Measurements from ENCODE around the gene LCOR.
"Not testable (repeated sequence)": the region's sequence is repeated elsewhere in the genome, so short reads cannot be mapped to it uniquely, and the experiment has no call there.

Gene LCOR

GRCh38 chr10:96831867-96832720 lies at the start of gene LCOR:
Gene LCOR (plus strand): TSS chr10:96832298. CDS start chr10:96949058, 116,760 bp downstream.
- DNase-seq (ENCODE audit: low spot score) = peak; percentile 90

- DNase-seq (ENCODE audit: low spot score) = no peak
Observed at GRCh38 chr10:96784253-96784652, 47.8 kb upstream of the LCOR start.

DNA sequence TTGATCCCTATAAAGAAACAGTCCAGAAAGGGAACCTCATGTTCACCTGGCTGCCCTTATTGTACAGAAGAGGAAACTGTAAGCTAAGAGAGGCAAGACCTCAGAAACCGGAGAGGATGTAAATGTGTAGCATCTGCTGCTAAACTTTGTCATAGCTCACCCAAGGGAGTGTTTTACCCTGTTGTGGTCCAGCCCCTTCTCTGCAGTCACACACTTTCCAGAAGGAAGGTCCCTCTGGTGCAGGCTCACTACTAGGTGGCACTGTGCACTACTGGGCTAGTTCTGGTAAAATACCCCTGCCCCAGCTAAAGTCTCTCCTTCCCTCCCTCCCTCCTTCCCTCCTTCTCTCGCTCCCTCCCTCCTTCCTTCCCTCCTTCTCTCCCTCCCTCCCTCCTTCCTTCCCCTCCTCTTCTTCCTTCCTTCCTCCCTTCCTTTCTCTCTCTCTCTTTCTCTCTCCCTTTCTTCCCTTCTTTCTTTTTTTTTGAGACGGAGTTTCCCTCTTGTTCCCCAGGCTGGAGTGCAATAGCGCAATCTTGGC lies 42.5 kb upstream of the LCOR start:
- peak; percentile 86 for DNase-seq (ENCODE audit: low spot score)

- DNase-seq (ENCODE audit: low spot score) = no peak
Observed at GRCh38 chr10:96791902-96792301, 40.2 kb upstream of the LCOR start.

DNA sequence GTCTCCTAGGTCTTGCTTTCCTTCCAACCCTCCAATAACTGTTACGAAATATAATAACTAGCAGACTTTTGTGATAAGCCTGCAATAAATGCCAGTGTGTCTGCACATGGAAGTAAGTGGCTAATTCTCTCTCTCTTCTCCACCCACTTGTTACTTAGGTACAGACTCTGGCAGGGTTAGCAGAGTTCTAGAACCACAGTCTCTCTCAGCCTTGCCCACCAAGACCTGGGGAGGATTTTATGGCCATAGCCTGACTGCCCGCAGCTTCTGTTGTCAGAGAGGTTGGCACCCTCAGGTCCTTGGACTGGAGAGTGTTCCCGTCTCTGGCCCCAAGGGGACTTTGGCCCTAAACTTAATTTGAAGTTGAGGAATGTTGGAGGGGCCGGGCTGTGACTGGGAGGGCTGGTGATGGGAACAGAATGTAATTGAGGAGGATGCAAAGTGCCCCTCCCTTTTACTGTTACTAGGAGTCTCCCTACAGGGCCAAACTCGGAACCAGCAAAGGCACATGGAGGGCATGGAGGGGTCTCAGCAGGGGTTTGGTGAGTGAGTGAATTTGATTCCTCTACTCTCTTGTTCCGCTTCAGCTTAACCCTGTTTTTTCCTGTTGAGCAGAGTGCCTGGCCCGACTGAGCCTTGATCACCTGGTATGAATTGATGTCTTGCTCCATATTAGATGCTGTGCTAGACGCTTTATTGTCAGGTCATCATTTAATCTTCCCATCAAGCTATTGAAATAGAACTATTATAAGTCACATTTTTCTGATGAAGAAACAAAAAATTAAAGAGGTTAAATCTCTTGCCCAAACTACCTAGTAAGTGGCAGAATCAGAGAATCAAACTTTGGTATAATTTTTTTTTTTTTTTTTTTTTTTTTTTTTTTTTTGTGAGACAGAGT lies 37.0 kb upstream of the LCOR start:
- no peak for DNase-seq (ENCODE audit: low spot score)

GRCh38 chr10:96797485-96797884 lies 34.6 kb upstream of the LCOR start:
- no peak for DNase-seq (ENCODE audit: low spot score)

GRCh38 chr10:96803288-96803664 lies 28.8 kb upstream of the LCOR start:
- no peak for DNase-seq (ENCODE audit: low spot score)

GRCh38 chr10:96814264-96814663 lies 17.8 kb upstream of the LCOR start:
- no peak for DNase-seq (ENCODE audit: low spot score)

DNA sequence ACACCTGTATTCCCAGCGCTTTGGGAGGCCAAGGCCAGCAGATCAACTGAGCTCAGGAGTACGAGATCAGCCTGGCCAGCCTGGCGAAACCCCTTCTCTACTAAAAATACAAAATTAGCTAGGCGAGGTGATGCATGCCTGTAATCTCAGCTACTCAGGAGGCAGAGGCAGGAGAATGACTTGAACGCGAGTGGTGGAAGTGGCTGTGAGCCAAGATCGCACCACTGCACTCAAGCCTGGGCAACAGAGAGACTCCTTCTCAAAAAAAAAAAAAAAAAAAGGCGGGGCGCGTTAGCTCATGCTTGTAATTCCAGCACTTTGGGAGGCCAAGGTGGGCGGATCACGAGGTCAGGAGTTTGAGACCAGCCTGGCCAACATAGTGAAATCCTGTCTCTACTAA lies 13.1 kb upstream of the LCOR start:
- not testable (repeated sequence) for DNase-seq (ENCODE audit: low spot score)

- DNase-seq (ENCODE audit: low spot score) = no peak
Observed at GRCh38 chr10:96820765-96821164, 11.3 kb upstream of the LCOR start.

DNA sequence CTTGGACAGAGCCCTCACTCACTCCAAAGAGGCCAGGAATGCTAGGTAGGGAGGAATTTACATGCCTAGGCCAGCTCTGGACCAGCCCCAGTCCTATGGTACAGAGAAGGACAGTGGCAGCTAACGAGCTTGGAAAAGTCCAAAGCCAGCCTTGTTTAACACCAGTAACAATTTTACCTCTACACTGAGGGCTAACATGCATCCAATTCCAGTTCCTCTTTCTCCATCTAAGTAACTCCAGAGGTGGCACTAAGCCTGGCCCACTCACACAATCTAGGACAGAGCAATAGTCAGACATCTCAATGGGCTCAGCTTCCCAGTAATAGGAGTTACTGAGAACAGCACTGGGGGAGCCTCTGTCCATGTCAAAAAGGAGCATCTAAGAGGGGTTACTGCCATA lies 5.7 kb upstream of the LCOR start:
- DNase-seq (ENCODE audit: low spot score) = no peak

DNA sequence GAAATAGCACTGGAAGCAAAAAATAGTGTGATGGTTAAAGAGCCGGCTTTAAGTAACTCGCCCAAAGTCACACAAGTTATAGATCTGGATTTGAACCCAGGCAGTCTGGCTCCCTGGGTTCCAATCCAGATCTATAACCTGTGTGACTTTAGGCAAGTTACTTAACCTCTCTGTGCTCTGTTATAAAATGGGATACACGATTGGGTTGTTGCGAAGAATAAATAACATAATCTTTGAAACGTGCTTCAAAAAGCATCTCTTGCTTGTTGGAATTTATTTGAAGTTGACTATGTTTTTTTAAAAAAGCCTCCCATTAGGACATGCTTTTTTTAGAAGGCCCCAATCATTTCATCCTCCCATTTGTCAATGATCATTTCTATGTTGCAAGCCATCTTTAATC lies 3.5 kb upstream of the LCOR start:
- no peak for DNase-seq (ENCODE audit: low spot score)

- DNase-seq (ENCODE audit: low spot score) = no peak
Observed at GRCh38 chr10:96829029-96829773, 2.9 kb upstream of the LCOR start.

GRCh38 chr10:96830511-96831199 lies 1.4 kb upstream of the LCOR start:
- DNase-seq (ENCODE audit: low spot score) = peak; percentile 93

GRCh38 chr10:96831200-96831866 lies 765 bp upstream of the LCOR start:
- peak; percentile 28 for DNase-seq (ENCODE audit: low spot score)

DNA sequence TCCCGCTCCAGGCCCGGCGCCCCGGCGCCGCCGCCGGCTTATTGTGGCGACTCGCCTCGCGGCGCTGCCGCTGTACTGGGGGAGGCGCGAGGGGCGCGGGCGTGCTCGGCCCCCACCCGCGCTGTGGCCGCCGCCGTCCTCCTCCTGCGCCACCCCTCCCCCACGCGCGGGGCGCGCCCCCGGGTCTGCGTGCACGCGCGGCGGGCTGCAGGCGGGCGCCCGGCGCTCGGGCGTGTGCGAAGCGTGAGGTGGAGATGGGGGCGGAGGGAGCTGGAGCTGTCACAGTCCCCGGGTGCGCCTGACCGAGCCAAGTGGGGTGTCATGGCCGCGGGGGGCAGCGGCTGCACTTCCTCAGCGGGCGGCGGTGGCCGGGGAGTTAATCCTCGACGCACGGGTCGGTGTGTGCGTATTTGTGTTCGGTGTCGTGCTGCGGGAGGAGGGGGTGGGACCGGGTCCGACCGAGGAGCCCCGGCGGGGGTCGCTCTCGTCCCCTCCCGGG lies 672 bp downstream of the LCOR start:
- DNase-seq (ENCODE audit: low spot score) = peak; percentile 86

GRCh38 chr10:96833220-96834001 lies 1.3 kb downstream of the LCOR start:
- DNase-seq (ENCODE audit: low spot score) = peak; percentile 50

DNA sequence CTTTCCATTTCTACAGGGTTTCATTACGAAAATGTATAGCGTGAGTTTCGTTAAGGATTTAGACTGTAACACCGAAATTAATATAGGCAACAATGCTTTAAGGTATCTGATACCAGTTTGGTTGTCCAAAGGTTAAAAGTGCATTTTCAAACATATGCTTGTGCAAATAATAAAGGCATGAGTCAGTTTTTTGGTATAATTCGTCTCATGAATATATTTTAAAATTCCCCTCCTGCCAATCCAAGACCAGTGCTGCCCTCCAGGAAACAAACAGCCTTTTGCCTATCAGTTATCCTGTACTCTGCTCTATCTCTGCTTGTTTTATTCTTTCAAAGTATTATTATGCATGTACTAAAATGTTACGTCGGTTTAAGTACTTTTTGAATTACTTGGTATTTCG lies 2.0 kb downstream of the LCOR start:
- no peak for DNase-seq (ENCODE audit: low spot score)

GRCh38 chr10:96835899-96836298 lies 3.8 kb downstream of the LCOR start:
- no peak for DNase-seq (ENCODE audit: low spot score)

DNA sequence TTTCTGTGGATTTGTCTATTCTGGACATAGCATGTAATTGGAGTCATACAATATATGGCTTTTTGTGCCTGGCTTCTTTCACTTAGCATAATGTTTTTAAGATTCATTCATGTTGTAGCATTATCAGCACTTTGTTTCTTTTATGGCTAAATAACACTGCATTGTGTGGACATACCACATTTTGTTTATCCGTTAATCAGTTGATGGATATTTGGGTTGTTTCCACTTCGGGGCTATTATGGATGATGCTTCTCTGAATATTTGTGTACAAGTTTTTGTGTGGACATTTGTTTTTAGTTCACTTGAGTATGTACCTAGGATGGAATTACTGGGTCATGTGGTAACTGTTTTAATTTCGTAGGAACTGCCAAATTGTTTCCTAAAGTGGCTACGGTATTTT lies 6.4 kb downstream of the LCOR start:
- DNase-seq (ENCODE audit: low spot score) = no peak

Data from NAMALWA (cell line).